ENCODE results near the gene LRR1.
"Not testable (repeated sequence)": the region's sequence is repeated elsewhere in the genome, so short reads cannot be mapped to it uniquely, and the experiment has no call there.

LRR1 gene

DNA sequence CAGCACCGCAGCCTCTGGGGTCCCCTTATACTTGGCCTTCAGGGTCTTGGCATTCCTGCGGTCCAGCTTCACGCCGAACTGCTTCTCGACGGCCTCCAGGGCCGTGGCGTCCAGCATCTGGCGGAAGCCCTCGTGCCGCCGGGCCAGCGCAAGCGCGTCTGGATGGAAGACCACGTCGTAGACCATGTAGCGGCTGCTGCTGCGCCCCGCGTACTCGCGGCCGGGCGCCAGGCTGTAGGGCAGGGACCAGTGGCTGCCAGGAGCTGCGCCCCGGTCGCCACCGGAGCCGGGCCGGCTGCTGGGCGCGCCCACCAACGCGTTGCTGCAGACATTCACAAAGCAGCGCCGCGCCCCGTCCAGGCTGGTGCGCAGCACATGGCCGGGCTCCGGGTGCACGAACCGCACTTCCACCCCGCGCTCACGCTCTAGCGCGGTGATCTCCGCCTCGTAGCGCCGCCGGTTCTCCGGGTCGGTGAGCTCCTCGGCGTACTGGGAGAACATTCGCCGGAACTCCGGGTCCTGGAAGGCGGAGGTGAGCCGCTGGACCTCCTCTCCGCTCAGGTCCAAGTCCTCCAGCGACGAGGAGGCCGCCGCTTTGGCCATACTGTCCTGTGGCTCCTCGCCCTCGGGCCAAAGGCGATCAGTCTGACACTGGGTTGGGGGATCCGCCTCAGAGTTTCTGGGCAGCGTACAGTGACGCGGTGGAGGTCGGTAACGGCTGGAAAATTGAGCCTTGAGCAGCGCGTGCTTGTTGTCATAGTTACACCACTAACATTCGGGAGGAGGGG lies 36.0 kb downstream of the LRR1 start, which contains the start of gene DNAAF2:
Gene DNAAF2, minus strand, starts transcription at position 698 of the 788 bp plus-strand sequence. Its CDS starts 95 bp downstream, at position 603.
- peak; percentile 67 for DNase-seq

DNA sequence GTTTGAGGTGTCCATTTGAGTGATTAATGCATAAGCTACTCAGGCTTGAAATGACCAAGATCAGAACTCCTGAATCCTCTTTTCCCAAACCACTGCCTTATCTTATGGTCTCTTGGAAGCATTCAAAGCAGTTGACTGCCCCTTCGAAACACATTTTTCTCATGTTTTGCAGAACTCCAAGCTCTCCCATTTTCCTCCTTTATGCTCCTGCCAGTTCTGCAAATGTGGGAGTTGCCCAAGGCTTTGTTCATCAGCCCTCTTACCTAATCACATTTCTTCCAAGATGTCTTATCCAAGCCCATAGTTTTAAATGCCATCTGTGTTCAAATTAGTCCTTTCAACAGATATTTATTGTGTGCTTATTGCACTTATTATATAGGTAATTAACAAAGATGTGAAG lies 38.1 kb downstream of the LRR1 start:
- no peak for DNase-seq

DNA sequence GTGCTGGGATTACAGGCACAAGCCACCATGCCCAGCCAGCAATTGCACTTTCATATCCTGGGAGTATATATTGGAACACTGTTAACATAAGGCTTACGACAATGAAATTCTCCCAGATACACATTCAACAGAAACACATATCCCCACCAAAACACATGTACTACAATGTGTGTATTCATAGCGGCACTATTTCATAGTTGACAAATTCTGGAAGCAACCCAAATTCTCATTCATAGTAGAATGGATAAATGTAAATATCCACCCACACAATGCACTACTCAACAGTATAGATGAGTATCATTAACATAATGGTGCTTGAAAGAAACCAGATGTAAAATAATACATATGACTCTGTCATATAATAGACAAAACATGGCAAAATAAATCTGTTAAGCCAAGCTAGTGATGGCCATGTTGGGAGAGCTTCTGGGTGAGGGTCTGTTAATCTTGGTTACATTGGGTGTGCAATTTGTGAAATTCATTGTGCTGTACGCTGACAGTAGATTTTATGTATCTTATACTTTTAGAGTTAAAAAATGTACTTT lies 38.9 kb downstream of the LRR1 start:
- DNase-seq: no peak

DNA sequence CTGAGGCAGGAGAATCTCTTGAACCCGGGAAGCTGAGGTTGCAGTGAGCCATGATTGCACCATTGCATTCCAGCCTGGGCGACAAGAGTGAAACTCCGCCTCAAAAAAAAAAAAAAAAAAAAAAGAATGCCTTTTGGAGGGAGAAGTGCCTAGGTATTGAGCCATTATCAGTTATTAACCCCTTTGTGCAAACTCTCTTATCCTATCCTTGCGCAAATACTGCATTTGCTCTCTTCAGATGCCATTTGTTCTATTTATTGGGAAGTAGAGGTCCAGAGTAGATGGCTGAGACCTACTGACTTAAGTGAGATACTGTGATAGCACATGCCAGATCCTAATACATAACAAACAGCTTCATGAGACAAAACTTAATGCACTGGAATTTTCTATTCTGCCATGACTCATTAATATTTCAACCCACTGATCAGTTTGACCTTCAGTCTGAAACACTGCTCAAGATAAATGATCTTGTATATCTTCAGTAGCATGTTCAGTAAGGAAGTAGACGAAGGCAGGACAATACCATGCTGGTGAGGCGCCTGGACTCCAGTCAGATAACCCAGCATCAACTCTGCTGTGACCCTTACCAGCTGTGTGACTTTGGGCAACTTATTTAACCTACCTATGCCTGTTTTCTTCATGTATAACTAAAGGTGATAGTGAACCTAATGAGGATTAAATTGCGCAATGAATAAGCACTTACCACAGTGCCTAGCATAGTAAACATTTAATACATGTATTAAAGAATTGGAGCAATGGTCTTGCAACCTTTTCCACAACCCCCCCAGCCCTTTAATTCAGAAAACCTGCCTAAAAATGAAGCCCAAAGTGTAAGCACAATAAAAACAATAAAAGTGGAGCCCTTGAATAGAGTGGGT lies 42.0 kb downstream of the LRR1 start:
- DNase-seq: no peak

DNA sequence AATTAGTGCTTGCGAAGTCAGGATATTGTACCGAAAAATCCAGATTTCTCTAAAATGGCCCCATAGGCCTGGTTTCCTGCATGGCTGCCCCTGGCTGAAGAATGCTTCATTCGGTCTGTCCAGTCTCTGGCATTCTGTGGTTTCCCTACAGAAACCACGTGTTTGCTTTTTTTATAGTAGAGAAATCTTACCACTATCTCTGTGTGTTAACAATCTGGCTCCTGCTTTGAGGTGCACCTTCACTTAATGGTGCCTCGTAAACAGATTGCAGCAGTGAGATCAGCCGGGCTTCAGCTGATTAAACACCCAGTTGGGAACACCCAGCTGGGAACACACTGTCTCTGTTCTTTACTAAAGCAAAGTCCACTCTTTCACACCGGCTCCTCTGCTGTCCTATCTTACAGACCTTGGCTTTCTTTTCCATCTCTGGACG lies 43.0 kb downstream of the LRR1 start:
- no peak for DNase-seq

DNA sequence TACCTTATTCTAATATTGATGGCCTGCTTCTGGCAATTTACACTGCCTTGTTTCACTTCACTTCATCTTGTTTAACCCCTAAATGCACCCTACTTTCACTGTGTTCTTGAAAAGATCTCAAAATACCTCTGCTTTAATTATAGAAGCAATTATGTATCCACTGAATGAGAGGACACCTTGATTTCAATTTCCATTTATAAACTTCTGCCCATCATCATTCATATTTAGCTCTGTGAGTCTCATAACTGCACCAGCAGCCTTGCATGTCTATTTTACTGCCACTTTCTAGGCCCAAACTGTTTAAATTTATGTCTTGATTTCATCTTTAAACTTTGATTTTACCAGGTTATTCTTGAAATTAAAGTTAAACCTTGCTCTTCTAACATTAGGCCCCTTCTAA lies 43.4 kb downstream of the LRR1 start:
- no peak for DNase-seq

DNA sequence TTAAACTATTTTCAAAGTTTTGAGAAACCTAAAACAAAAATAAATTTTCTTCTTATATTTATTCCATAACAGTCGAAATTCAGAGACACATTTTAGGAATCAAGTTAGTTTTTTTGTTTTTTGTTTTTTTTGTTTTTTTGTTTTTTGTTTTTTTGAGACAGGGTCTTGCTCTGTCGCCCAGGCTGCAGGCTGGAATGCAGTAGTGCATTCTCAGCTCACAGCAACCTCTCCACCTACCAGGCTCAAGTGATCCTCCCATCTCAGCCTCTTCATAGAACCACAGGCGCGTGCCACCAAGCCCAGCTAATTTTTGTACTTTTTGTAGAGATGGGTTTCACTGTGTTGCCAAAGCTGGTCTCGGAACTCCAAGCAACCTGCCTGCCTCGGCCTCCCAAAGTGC lies 54.8 kb downstream of the LRR1 start:
- DNase-seq: no peak

DNA sequence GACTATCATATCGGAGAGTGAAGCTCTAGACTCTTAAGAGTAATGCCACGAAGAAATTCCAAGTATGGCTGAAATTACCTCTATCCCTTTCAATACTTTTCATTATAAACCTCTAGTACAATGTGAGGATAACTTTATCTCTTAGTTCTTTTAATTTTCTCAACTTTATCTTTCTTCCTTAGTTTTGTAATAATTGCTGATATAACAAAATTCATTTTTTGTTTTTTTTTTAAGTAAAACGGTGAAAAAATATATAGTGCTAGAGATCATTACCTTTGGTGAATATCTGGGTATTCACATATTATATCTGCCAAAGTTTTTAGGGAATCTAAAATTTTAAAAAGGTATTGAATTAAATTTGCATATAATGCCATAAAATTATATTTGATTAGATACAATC lies 55.8 kb downstream of the LRR1 start:
- DNase-seq: no peak

DNA sequence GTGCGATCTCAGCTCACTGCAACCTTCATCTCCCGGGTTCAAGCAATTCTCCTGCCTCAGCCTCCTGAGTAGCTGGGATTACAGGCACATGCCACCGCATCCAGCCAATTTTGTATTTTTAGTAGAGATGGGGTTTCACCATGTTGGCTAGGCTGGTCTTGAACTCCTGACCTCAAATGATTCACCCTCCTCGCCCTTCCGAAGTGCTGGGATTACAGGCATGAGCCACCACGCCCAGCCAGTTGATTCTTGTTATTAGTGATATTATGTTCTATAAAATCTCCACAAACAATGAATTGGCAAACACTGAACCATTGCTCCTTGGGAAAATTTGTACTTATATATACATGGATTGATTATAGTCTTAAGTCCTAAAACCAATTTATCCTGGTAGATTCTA lies 58.8 kb downstream of the LRR1 start:
- DNase-seq: not testable (repeated sequence)

DNA sequence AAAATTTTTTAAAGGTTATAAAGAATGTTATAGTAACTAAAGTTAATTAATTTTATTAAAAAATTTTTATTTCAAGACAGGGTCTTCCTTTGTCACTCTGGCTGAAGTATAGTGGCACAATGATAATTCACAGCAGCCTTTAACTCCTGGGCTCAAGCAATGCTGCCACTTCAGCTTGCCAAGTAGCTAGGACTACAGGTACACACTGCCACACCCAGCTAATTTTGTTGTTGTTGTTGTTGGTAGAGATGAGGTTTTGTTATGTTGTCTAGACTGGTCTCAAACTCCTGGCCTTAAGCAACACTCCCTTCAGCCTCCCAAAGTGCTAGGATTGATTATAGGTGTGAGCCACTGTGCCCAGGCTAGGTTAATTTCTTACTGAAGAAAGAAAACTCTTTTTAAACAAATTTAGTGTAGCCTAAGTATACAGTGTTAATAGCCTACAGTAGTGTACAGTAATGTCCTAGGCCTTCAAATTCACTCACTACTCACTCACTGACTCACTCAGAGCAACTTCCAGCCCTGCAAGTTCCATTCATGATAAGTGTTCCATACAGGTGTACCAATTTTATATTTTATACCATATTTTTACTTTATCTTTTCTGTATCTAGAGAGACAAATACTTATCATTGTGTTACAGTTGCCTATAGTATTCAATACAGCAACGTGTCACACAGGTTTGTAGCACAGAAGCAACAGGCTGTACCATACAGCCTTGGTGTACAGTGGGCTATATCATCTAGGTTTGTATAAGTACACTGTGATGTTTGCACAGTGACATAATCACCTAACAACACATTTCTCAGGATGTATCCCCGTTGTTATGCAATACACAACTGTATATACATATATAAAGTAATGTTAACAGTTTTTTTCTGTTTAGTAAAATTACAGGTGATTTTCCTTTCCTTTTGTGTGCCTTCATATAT lies 61.1 kb downstream of the LRR1 start:
- no peak for DNase-seq

Measured in NCI-H2171 (cell line).